ENCODE results near the gene UGT1A7.

DNA sequence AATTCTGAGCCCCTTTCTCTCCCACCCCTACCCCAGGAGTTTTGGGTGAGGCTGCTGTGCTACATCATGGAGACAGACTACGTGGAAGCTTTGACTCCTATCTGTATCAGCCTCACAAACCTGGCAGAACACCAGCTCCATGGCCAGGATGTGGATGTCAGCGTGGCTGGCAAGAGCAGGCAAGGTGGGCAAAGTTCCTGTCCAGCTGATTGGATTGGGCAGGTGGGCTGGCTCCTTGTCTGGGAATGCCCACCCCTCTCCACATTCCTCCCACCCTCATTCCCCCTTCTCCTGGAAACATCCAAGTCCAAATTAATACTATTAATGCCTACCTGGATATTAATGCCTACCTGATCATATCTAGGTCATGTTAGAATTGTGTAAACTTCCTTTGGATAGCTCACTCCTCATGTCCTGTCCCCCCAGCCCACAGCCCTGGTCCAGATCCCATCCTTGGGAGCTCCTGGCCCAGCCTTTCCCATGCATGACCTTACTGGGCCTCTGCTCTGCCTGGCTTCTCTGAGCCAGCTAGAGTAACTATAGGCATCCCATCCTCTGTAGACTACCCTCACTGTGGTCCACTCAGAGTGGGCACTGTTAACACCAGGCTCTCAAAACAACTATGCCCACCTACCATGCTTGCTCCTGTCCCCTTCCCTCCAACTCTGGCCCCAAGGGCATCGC, 120.6 kb downstream of the UGT1A7 start:
- no peak for TF ChIP-seq CTCF (IDR thresholded peaks at IDR 0.05)
- TF ChIP-seq POLR2A (IDR thresholded peaks at IDR 0.05), result no peak
- no peak for TF ChIP-seq POLR2AphosphoS5 (IDR thresholded peaks at IDR 0.05)

Measured in prostate gland (tissue), 2 donors.